GM19328 (cell line): Measurements from ENCODE around the gene CEP250.
"Not testable (repeated sequence)": the region's sequence is repeated elsewhere in the genome, so short reads cannot be mapped to it uniquely, and the experiment has no call there.

Experiments
- ATAC-seq: cut with Tn5 transposase; IDR thresholded peaks from one replicate; pipeline ENCODE4 v1.9.1; 2021; ENCODE audit warnings: mild to moderate bottlenecking, moderate library complexity; ENCODE audit not compliant: unreplicated experiment

Gene CEP250

DNA sequence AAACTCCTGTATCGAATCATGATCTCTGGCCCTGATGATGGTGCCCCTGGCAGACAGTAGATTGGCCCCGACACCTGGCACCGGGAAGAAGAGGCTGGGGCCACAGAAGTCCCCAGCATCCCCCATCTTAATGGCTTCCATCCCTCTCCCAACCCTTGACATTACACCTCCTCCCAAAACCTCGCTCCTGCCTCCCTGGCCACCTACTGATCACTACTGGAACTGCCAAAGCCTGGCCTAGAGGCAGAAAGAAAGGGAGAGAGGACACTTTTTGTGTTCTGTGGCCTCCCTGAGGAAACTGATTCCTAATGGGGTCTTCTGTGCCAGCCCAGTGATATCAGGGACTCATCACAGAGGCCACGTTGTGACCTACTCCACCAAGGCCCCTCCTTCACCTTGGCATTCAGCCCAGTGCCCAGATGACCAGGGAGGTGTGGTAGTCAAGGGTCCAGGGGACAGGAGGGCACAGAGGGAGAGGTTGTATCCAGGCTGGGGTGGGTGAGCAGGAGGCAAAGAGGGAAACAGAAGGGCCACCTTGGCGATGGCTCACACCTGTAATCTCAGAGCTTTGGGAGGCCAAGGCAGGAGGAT, 68.0 kb downstream of the CEP250 start:
- ATAC-seq, result no peak

DNA sequence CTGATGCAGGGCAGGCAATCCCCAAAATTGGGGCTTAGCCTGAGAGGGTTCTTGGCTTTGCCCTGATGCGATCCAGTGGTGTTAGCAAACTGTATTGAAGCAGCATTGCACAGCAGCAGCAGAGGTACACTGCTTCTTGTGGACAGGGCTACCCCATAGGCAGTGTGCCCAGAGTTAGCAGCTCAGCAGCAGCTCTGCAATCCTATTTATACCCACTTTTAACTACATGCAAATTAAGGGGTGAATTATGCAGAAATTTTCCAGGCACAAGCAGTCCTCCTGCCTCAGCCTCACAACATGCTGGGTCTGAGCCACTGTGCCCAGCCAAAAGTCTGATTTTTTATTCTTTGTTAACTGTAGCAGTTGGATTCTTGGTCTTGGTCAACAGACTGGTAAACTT, 70.2 kb downstream of the CEP250 start:
- ATAC-seq, result no peak

- no peak for ATAC-seq
These were observed 71.8 kb downstream of the CEP250 start for GRCh38 chr20:35527122-35527769.

- ATAC-seq, result no peak
These were observed 74.2 kb downstream of the CEP250 start, which contains the start of gene C20orf173 for GRCh38 chr20:35529552-35529951. Gene C20orf173, minus strand, starts transcription at chr20:35529652. Its CDS starts 279 bp downstream, at chr20:35529373.

- ATAC-seq, result no peak
These were observed 84.4 kb downstream of the CEP250 start for GRCh38 chr20:35539756-35540212.

GRCh38 chr20:35541118-35541782, 85.9 kb downstream of the CEP250 start:
- no peak for ATAC-seq

DNA sequence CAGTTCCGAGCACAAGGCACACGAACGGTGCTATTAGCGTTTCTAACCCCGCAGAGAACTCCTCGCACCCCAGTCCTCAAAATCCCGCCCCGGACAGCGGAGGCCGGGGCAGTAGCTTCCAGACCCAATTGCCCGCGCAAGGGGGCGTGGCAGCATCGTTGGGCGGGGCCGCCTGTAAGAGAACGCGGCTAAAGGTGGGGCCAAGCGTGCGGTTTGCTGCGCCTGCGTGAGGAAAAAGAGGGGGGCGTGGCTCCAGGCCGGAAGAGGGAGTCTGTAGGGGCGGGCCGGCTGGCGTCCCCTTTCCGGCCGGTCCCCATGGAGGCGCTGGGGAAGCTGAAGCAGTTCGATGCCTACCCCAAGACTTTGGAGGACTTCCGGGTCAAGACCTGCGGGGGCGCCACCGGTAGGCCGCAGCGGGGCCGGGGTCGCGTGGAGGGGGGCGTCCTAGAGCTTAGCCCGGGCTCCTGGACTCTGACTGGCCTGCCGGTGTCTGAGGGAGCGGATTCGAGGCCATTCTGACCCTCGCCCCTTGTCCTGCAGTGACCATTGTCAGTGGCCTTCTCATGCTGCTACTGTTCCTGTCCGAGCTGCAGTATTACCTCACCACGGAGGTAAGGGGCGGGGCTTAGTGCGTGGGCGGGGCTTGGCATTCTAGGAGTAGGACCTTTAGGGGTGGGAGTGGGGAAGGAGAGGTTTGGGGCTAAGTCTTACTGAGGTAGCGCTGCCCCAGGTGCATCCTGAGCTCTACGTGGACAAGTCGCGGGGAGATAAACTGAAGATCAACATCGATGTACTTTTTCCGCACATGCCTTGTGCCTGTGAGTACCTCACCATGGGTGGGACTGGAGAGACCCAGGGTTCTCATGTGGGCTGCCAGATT, 86.6 kb downstream of the CEP250 start, which contains the start of gene ERGIC3:
ERGIC3 (plus strand) TSS at position 296 of the 880 bp plus-strand sequence; CDS start at position 316, 20 bp downstream.
- ATAC-seq, result peak; percentile 84

DNA sequence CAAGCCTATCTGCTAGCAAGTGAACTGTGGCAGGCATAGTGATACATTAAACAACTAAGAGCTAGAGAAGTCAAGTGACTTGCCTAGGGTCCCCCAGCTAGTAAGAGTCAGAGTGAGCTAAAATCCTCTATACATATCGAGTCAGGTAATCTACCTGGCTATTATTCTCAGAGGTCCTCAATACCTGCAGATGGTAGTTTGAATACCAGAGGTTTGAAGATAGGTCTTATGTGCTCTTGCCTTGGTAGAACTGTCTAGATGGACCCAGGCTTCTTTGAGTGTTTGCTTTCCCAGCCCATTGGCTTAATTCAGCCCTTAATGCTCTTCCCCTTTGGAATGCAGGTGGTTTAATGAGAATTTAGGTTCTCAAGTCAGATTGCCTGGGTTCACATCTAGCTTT, 87.6 kb downstream of the CEP250 start:
- no peak for ATAC-seq

DNA sequence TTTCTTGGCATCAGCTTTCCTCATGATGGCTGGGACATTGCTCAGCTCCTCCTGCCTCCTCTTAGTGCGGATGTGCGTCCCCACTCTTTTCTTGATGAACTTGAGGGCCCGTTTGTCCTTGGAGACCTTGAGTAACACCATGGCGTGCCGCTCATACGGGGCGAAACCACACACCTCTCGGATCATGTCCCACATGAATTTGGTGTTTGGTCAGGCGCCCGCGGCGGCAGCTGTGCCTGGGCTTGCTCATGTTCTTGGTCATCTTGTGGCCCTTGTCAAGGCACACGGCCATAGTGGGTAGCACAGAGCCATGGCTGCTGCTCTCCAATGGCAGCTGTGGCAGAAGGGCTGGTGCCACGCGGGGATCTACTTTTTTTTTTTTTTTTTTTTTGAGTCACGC, 89.0 kb downstream of the CEP250 start:
- ATAC-seq, result no peak

- not testable (repeated sequence) for ATAC-seq
These were observed 89.5 kb downstream of the CEP250 start for GRCh38 chr20:35544941-35545340.

GRCh38 chr20:35546127-35546526, 90.7 kb downstream of the CEP250 start:
- ATAC-seq, result no peak

DNA sequence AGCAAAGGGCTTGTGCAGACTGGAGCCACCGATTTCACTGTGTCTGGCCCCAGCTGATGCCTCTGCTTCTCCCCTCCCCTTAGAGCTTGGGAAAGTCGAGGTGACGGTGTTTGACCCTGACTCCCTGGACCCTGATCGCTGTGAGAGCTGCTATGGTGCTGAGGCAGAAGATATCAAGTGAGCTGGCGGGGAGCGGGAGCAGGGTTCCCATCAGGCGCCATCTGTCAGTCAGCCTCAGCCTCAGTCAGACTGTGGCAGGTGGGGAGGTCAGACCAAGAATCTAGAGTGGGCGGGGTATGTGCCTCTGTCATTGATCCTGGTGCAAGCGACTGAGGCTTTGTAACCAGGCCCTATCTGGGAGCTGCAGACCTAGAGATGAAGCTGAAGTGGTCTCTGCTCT, 91.9 kb downstream of the CEP250 start:
- no peak for ATAC-seq

GRCh38 chr20:35551503-35551902, 96.1 kb downstream of the CEP250 start:
- no peak for ATAC-seq

GRCh38 chr20:35552914-35553313, 97.5 kb downstream of the CEP250 start:
- ATAC-seq, result no peak

DNA sequence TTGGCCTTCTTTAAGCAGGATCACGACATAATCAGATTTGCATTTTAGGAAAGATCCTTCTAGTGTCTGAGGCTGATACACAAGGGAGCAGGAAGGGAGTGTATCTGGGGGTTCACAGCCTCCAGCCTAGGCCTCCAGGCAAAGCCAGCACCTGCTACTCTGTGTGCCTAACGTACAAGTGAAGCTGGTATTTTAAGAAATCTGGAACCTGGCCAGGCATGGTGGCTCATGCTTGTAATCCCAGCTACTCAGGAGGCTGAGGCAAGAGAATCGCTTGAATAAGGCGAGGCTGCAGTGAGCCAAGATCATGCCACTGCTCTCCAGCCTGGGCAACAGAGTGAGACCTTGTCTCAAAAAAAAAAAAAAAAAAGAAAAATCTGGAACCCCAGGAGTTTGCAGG, 100.1 kb downstream of the CEP250 start:
- not testable (repeated sequence) for ATAC-seq

GRCh38 chr20:35555951-35556645, 100.7 kb downstream of the CEP250 start:
- ATAC-seq, result no peak

- no peak for ATAC-seq
These were observed 101.5 kb downstream of the CEP250 start for GRCh38 chr20:35556871-35557270.

DNA sequence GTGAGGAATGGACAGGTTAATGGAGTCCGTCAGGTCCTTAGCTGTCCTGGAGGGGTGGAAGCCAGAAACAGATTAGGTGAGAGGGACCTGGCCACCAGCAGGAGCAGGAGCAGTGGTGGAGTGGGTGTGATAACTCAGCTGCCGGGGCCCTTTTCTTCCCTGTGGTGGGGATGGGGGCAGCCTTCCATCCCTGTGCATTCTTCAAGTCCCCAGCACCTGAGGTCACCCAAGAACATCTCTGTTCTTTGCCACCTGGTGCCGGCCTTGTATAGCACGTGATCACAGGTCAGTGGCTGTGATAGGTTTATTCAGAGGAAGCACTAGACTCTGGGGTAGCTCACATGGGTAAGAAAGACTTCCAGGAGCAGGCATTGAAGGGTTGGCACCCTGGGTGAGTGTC, 103.1 kb downstream of the CEP250 start:
- ATAC-seq, result no peak

DNA sequence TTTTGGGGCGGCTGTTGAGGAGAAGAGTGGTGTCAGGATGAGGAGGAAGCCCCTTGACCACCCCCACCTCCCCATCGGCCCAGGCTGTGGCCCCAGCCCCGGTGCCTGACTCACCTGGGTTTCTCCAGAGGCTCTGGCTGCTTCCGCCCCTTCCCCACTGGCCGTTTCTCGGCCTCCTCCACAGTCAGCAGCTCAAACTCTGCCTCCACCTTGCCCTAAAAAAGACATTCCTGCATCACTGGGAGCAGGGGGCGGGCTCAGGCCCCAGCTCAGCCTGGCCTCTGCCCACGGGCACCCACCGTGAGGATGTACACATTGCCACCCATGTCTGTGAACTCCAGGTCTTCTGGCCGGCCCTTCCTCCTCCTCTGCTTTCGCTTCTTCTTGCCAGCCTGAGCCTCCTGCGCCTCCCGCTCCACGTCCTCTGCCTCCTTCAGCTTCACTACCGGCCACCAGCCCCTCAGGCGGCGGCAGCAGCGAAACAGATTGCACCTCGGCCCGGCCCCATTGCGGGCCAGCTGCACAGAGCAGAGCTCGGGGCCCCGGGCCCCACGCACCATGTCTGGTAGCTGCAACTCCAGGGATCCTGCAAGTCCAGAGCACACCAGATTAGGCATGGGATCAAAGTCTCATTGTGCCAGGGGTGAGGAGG, 103.8 kb downstream of the CEP250 start:
- ATAC-seq, result no peak

- no peak for ATAC-seq
These were observed 104.7 kb downstream of the CEP250 start for GRCh38 chr20:35560105-35560511.
